Psoas muscle (tissue), 8 donors: ENCODE data around the gene EDA. TPM values are rescaled to one million over a fixed set of nuclear protein-coding genes. Genes with fewer than 3 reads are reported as not detected.

Source experiments
- ATAC-seq, 4 donors: fragments of 200-7000 bp; cut with Tn5 transposase; one replicate each; pipeline ENCODE4 v1.9.1; 2020; ENCODE audit warnings: moderate library complexity in 3 of 4, mild to moderate bottlenecking in 2 of 4
- DNase-seq, 2 donors: peaks; one replicate each; pipeline ENCODE4 v3.0.0-alpha.2; 2020
- H3K27ac ChIP-seq: fragments of 200-600 bp; one replicate; pipeline ENCODE4 v1.8.0; 2022
- H3K27me3 ChIP-seq, 3 donors: fragments of 200-600 bp in 1 of 3; one replicate each; pipeline versions ENCODE4 v1.6.1 to v1.8.0; 2013 to 2022; ENCODE audit warnings: low read length in 2 of 3, mild to moderate bottlenecking in 2 of 3, moderate library complexity in 1 of 3; ENCODE audit not compliant: insufficient read depth in 3 of 3
- H3K36me3 ChIP-seq, 2 donors: fragments of 200-600 bp in 1 of 2; one replicate each; pipeline versions ENCODE4 v1.6.1 to v1.8.0; 2013 to 2022; ENCODE audit warnings: low read depth in 1 of 2, mild to moderate bottlenecking in 1 of 2, moderate library complexity in 1 of 2; ENCODE audit not compliant: insufficient read depth in 1 of 2
- H3K4me1 ChIP-seq: fragments of 200-600 bp; one replicate; pipeline ENCODE4 v1.8.0; 2022
- H3K4me3 ChIP-seq: fragments of 200-600 bp; one replicate; pipeline ENCODE4 v1.8.0; 2022; ENCODE audit warnings: mild to moderate bottlenecking
- H3K9me3 ChIP-seq: fragments of 200-600 bp; one replicate; pipeline ENCODE4 v1.8.0; 2022
- WGBS, 3 donors: extraction: QIAGEN DNeasy Blood & Tissue Kit; methylation state at CpG; one replicate each; pipeline versions ENCODE4 v1.1.6 to v1.1.7; 2013; 5-methylcytosine and 5-hydroxymethylcytosine counted together
- intact Hi-C, 2 donors: fragments of 100-400 bp; cut with DNase I; formaldehyde crosslinking; loops; one replicate each; pipeline versions ENCODE4 v1.11.0 to v1.14.2; 2022
- polyA plus RNA-seq, 3 donors: library from polyadenylated mRNA; stranded (reverse); fragments of 200-250 nt; gene quantifications; one replicate each; pipeline ENCODE4 v1.2.3, GENCODE V29; 2013
- total RNA-seq, 4 donors: library from RNA; stranded (reverse); fragmentation: NEBNext Ultra II Directional in 2 of 4; extraction: Animal tissue kit (Norgen Biotek cat#: 25700) in 2 of 4; gene quantifications; one replicate each; pipeline versions ENCODE4 v1.2.1 to v1.2.4, GENCODE V29; 2021 to 2023
- TF ChIP-seq, protein P1 (sequence below): fragments of 200-600 bp; IDR thresholded peaks from one replicate; pipeline ENCODE4 v1.8.0; 2022; ENCODE audit warnings: antibody characterized with exemption
- donor health status: healthy with polysubstance abuse.
- donor health status: DM: no; HTN: no; CAD: no; lungs with moderate emphysema.
- donor health status: Bipolar disorder and iron deficiency.
- donor health status: healthy.
- donor health status: DM: yes; HTN: yes; CAD: no.
- donor health status: DM: no; HTN: no; CAD: no.
- donor health status: DM: no; HTN: no; CAD: no.
- donor health status: DM: yes; HTN: yes; CAD: no.

EDA gene
- total and polyA plus RNA-seq, 7 donors: 0.49 to 2.5 (median 0.98) TPM

DNA sequence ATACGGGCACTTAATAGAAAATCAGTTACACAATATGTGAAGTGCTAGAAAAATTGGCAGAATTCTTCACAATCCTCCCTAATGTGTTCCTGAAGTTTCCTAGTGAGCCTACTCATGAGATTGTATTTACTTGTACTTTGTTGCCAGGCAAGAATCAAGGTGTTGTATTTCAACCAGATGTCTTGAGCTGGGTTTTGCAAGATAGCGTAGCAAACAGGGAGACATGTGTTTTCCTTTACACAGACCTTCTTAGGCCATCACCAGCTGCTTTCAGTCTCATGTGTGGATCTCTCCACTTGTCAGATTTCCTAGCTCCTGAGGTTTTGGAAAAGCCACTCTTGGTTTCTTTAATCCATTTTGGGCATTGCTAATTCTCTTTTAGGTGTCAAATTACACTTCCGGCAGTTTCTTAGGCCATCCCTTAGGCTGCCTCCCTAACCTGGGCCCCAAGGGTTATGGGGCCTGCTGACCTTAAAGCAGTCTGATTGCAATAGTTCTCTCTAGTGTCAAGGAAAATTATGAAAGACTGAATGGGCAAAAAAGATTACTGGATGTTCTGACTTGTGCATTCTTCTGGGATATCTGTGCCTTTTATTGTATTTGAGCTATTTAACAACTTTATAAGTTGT, 12.2 kb upstream of the EDA start:
- DNase-seq: no peak
- Histone ChIP-seq H3K4me1 (no peaks in the 10 kb centered on the region), H3K27me3 (peaks cover 0 to 27% (median 0%) of the 10 kb centered on the region in 3 donors), H3K27ac (no peak overlapping the region), H3K36me3 (no peaks in the 10 kb centered on the region), H3K9me3 (no peaks in the 10 kb centered on the region), H3K4me3 (no peak overlapping the region)
- intact Hi-C loops: no loop called here
- WGBS, 3 donors: 48 to 56% (median 55%) methylated on average over 3 of the region's 3 CpGs
- ATAC-seq: peak in 1 of 4 donors; percentile 52
- TF ChIP-seq, protein P1, sequence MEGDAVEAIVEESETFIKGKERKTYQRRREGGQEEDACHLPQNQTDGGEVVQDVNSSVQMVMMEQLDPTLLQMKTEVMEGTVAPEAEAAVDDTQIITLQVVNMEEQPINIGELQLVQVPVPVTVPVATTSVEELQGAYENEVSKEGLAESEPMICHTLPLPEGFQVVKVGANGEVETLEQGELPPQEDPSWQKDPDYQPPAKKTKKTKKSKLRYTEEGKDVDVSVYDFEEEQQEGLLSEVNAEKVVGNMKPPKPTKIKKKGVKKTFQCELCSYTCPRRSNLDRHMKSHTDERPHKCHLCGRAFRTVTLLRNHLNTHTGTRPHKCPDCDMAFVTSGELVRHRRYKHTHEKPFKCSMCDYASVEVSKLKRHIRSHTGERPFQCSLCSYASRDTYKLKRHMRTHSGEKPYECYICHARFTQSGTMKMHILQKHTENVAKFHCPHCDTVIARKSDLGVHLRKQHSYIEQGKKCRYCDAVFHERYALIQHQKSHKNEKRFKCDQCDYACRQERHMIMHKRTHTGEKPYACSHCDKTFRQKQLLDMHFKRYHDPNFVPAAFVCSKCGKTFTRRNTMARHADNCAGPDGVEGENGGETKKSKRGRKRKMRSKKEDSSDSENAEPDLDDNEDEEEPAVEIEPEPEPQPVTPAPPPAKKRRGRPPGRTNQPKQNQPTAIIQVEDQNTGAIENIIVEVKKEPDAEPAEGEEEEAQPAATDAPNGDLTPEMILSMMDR: no peak

DNA sequence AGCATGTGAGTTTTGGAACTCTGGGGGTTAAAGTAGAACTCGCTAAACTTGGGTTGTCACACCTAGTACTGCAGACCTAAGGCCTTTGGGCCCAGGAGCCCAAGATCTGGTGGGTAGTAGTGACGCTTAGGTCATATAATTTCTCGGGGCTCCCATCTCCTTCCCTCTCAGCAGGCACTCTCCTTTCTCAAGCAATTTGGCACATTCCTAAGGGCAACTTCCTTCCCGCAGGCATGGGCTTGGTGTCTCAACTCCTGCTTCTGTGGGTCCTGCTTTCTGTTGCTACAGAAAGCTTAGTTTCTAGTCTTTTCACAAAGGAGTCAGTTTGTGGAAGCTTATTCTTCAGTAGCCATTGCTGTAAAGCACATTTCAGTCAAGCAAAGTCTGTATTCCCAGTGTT, 10.4 kb upstream of the EDA start:
- TF ChIP-seq, protein P1: no peak
- H3K27me3 ChIP-seq: peaks cover 0 to 32% (median 0%) of the 10 kb centered on the region in 3 donors
- H3K27ac ChIP-seq: no peak overlapping the region
- no peaks in the 10 kb centered on the region for H3K36me3 ChIP-seq
- ATAC-seq: no peak
- no peaks in the 10 kb centered on the region for H3K4me1 ChIP-seq
- no peak overlapping the region for H3K4me3 ChIP-seq
- 56 to 79% (median 74%) methylated on average over 4 of the region's 4 CpGs for WGBS, 3 donors
- DNase-seq: no peak
- H3K9me3 ChIP-seq: no peaks in the 10 kb centered on the region
- intact Hi-C loops: no loop called here

DNA sequence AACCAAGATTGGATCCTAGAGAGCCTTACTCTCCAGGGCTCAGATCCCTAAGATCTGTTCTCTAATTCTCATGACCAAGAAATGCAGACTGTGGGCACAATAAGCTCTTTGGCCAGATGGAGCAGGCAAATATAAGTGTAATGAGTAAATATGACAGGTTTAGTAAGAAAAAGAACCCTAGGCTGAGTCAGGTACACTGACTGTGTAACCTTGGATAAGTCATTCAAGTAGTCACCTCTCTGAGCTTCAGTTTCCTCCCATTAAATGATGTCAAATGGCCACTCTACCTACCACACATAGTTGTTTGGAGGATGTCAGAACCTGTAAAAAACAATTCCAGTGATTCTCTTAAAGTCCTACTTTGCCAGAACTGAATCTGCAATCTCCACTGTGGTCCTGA, 8.3 kb upstream of the EDA start:
- Histone ChIP-seq H3K36me3 (no peaks in the 10 kb centered on the region), H3K4me3 (no peak overlapping the region), H3K27me3 (peaks cover 0 to 22% (median 0%) of the 10 kb centered on the region in 3 donors), H3K9me3 (no peaks in the 10 kb centered on the region), H3K4me1 (no peaks in the 10 kb centered on the region), H3K27ac (no peak overlapping the region)
- intact Hi-C loops: no loop called here
- no peak for DNase-seq
- TF ChIP-seq, protein P1: no peak
- no peak for ATAC-seq

DNA sequence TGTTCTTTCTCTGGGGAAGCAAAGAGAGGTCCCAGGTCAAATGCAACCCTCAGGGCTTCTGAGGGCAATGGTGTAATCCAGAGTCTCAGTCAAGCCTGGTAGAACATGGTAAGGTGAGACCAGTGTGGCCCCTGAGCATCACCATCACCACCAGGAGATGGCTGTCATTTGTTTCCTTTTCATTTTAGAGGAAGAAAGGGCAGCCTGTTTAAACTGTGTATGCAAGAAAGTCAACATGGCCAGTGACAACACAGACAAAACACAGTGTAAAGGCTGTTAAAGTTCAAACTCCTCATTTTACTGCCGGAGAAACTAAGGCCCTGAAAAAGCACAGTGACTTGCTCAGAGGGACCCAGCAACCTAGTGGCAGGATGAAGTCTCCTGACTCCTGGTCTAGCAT, 2.0 kb upstream of the EDA start:
- H3K27ac ChIP-seq: no peak overlapping the region
- no peak overlapping the region for H3K4me3 ChIP-seq
- H3K9me3 ChIP-seq: no peaks in the 10 kb centered on the region
- intact Hi-C loops: loop anchor here in 1 of 2 donors (10.0 kb wide), 1 partner anchor 481 kb away; no protein-coding TSS in a partner anchor
- no peak for DNase-seq
- H3K27me3 ChIP-seq: peaks cover 0 to 22% (median 0%) of the 10 kb centered on the region in 3 donors
- H3K36me3 ChIP-seq: no peaks in the 10 kb centered on the region
- ATAC-seq: no peak
- TF ChIP-seq, protein P1: no peak
- H3K4me1 ChIP-seq: no peaks in the 10 kb centered on the region
- 85 to 90% (median 85%) methylated on average over 1 of the region's 1 CpG for WGBS, 3 donors

DNA sequence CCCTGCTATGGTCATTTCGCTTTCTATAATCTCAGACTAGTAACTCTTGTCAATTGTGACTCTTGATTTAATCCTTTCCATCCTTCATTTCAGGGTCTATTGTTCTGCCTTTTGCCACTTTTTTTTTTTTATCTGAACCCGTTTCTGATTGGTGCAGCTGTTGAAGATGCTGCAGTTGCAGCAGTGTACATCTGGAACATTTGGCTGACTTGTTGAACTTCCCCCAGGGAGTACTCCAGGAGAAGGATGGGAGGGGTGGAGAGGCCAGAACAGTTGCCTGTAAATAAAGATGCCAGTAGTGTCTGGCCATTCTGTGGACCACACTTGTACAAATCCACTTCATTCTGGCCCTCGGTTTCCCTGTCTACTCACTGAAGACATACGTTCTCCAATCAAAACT, 1.0 kb upstream of the EDA start:
- H3K27me3 ChIP-seq: peaks cover 0 to 19% (median 0%) of the 10 kb centered on the region in 3 donors
- H3K27ac ChIP-seq: no peak overlapping the region
- H3K9me3 ChIP-seq: no peaks in the 10 kb centered on the region
- DNase-seq (no peak), ATAC-seq (no peak)
- no peaks in the 10 kb centered on the region for H3K36me3 ChIP-seq
- H3K4me1 ChIP-seq: no peaks in the 10 kb centered on the region
- intact Hi-C loops: loop anchor here (5.0 to 10.0 kb wide), 3 partner anchors 78 to 480 kb away; no protein-coding TSS in a partner anchor
- H3K4me3 ChIP-seq: no peak overlapping the region
- TF ChIP-seq, protein P1: no peak
- 25 to 43% (median 32%) methylated on average over 4 of the region's 4 CpGs for WGBS, 3 donors
